Endothelial cell of umbilical vein (primary cell): ENCODE results near the gene CABP2.

Experiments
- EZH2 ChIP-seq: IDR thresholded peaks from 2 replicates; pipeline ENCODE4 v1.6.1; 2012; ENCODE audit warnings: borderline replicate concordance, low read depth, mild to moderate bottlenecking, moderate library complexity, low read length, inconsistent platforms; ENCODE audit not compliant: severe bottlenecking
- POLR2A ChIP-seq: IDR thresholded peaks from 2 replicates; pipeline ENCODE4 v1.6.1; 2012; ENCODE audit warnings: low read depth, mild to moderate bottlenecking, control low read depth, low read length
- POLR2AphosphoS5 ChIP-seq: IDR thresholded peaks from 2 replicates; pipeline ENCODE4 v1.6.1; 2012; ENCODE audit warnings: low read depth, mild to moderate bottlenecking, control low read depth, low read length, moderate library complexity; ENCODE audit not compliant: insufficient read depth
- TF ChIP-seq, protein P1 (sequence below), 2 donors: IDR thresholded peaks; 1 replicate in 1 of 2; 2 replicates in 1 of 2; pipeline ENCODE4 v1.5.1; 2011; ENCODE audit warnings: low read length in 2 of 2, mild to moderate bottlenecking in 2 of 2, moderate library complexity in 2 of 2, control low read depth in 1 of 2, inconsistent platforms in 1 of 2, low read depth in 1 of 2; ENCODE audit not compliant: insufficient read depth in 1 of 2; ENCODE audit errors: extremely low read depth in 1 of 2
- TF ChIP-seq, protein P2 (sequence below): IDR thresholded peaks from 2 replicates; pipeline ENCODE4 v1.6.1; 2011; ENCODE audit not compliant: insufficient read depth, insufficient read length

DNA sequence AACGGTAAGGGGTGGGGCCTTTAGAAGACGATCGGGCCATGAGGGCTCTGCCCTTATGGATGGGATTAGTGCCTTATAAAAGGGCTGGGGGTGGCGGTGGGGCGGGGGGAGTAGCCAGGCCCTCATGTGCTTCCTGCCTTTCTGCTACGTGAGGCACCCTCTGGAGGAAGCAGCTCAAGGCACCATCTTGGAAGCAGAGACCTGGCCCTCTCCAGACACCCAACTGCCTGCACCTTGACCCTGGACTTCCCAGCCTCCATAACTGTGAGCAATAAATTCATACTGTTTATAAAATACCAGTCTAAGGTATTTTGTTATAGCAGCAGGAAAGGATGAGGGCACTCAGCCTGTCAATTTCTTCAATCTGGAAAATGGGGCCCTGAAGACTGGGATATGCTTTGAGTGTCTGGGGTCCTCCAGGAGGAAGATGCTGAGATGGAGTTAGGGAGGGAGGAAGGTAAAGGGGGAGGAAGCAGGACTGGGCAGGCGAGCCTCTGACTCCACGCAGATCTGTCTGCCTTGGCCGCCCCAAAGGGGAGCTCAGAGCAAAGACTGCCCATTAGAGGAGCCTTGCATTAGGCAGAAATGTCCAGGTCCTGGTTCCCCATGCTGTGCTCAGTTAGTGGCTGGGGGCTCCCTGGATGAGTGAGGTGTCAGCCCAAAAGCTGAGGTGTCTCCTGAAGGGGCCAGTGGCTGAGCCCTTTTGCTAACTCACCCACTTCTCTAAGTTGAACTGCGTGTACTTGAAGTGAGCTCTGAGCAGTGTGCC is 5.3 kb downstream of the CABP2 start:
- TF ChIP-seq, protein P1, sequence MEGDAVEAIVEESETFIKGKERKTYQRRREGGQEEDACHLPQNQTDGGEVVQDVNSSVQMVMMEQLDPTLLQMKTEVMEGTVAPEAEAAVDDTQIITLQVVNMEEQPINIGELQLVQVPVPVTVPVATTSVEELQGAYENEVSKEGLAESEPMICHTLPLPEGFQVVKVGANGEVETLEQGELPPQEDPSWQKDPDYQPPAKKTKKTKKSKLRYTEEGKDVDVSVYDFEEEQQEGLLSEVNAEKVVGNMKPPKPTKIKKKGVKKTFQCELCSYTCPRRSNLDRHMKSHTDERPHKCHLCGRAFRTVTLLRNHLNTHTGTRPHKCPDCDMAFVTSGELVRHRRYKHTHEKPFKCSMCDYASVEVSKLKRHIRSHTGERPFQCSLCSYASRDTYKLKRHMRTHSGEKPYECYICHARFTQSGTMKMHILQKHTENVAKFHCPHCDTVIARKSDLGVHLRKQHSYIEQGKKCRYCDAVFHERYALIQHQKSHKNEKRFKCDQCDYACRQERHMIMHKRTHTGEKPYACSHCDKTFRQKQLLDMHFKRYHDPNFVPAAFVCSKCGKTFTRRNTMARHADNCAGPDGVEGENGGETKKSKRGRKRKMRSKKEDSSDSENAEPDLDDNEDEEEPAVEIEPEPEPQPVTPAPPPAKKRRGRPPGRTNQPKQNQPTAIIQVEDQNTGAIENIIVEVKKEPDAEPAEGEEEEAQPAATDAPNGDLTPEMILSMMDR (IDR thresholded peaks at IDR 0.05; ENCODE audit: extremely low read depth in 1 of 2, insufficient read depth in 1 of 2, low read depth in 1 of 2, low read length in 2 of 2) = no peak
- TF ChIP-seq POLR2AphosphoS5 = no peak
- TF ChIP-seq POLR2A = no peak
- TF ChIP-seq EZH2 = no peak
- TF ChIP-seq, protein P2, sequence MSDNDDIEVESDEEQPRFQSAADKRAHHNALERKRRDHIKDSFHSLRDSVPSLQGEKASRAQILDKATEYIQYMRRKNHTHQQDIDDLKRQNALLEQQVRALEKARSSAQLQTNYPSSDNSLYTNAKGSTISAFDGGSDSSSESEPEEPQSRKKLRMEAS = no peak
